Activated CD8-positive, alpha-beta memory T cell treated with anti-CD3 and anti-CD28 coated beads, Interleukin-2, amount 50 U/mL, for 1 hour (primary cell): ENCODE data around the gene ADAMTS12.
"Not testable (repeated sequence)": the region's sequence is repeated elsewhere in the genome, so short reads cannot be mapped to it uniquely, and the experiment has no call there.

Experiments used
- DNase-seq: peaks from one replicate; pipeline ENCODE4 v3.0.0-alpha.2; 2020; ENCODE audit errors: extremely low read depth

Gene ADAMTS12

GRCh38 chr5:33592245-33592644, 299.5 kb downstream of the ADAMTS12 start:
- DNase-seq, result no peak

GRCh38 chr5:33588654-33589372, 303.0 kb downstream of the ADAMTS12 start:
- no peak for DNase-seq

- no peak for DNase-seq
Measured at GRCh38 chr5:33583332-33583731, 308.5 kb downstream of the ADAMTS12 start.

GRCh38 chr5:33582417-33582816, 309.4 kb downstream of the ADAMTS12 start:
- no peak for DNase-seq

GRCh38 chr5:33579789-33580188, 312.0 kb downstream of the ADAMTS12 start:
- DNase-seq, result no peak

GRCh38 chr5:33579152-33579551, 312.6 kb downstream of the ADAMTS12 start:
- no peak for DNase-seq

GRCh38 chr5:33576726-33577590, 314.8 kb downstream of the ADAMTS12 start:
- no peak for DNase-seq

GRCh38 chr5:33565324-33565723, 326.5 kb downstream of the ADAMTS12 start:
- DNase-seq, result no peak

GRCh38 chr5:33563983-33564908, 327.5 kb downstream of the ADAMTS12 start:
- DNase-seq, result no peak

- DNase-seq, result no peak
Measured at GRCh38 chr5:33563530-33563929, 328.3 kb downstream of the ADAMTS12 start.

GRCh38 chr5:33558489-33558888, 333.3 kb downstream of the ADAMTS12 start:
- DNase-seq, result no peak

GRCh38 chr5:33557605-33558004, 334.2 kb downstream of the ADAMTS12 start:
- DNase-seq, result no peak

GRCh38 chr5:33556330-33557328, 335.2 kb downstream of the ADAMTS12 start:
- no peak for DNase-seq

- DNase-seq, result no peak
Measured at GRCh38 chr5:33549982-33550567, 341.7 kb downstream of the ADAMTS12 start.

- DNase-seq, result not testable (repeated sequence)
Measured at GRCh38 chr5:33539790-33540189, 352.0 kb downstream of the ADAMTS12 start.

- no peak for DNase-seq
Measured at GRCh38 chr5:33539212-33539611, 352.6 kb downstream of the ADAMTS12 start.

- no peak for DNase-seq
Measured at GRCh38 chr5:33538201-33538600, 353.6 kb downstream of the ADAMTS12 start.

- no peak for DNase-seq
Measured at GRCh38 chr5:33537240-33537639, 354.6 kb downstream of the ADAMTS12 start.

- DNase-seq, result no peak
Measured at GRCh38 chr5:33536802-33537201, 355.0 kb downstream of the ADAMTS12 start.

- no peak for DNase-seq
Measured at GRCh38 chr5:33531824-33532223, 360.0 kb downstream of the ADAMTS12 start.

GRCh38 chr5:33531037-33531298, 360.8 kb downstream of the ADAMTS12 start:
- no peak for DNase-seq
